ENCODE results near the gene SCGN.

DNA sequence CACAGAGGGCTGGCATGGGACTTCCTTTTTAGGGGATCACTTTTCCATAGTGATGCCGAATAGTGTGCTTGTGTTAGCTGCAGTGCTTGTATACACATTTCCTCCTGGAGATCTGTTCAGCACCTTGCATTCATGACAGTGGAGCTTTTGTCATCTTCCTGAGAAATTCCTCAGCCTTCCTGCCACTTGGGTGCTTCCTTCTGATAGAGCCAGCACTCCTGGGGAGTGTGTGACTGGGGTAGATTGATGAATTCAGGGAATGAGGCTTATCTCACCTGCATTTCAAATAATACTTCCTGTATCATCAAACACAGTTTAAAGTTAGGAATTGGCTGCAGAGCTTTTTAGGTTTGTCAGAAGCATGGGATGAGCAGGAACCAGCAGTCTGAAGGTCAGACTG lies 48.8 kb upstream of the SCGN start:
- TF ChIP-seq, protein P1, sequence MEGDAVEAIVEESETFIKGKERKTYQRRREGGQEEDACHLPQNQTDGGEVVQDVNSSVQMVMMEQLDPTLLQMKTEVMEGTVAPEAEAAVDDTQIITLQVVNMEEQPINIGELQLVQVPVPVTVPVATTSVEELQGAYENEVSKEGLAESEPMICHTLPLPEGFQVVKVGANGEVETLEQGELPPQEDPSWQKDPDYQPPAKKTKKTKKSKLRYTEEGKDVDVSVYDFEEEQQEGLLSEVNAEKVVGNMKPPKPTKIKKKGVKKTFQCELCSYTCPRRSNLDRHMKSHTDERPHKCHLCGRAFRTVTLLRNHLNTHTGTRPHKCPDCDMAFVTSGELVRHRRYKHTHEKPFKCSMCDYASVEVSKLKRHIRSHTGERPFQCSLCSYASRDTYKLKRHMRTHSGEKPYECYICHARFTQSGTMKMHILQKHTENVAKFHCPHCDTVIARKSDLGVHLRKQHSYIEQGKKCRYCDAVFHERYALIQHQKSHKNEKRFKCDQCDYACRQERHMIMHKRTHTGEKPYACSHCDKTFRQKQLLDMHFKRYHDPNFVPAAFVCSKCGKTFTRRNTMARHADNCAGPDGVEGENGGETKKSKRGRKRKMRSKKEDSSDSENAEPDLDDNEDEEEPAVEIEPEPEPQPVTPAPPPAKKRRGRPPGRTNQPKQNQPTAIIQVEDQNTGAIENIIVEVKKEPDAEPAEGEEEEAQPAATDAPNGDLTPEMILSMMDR (IDR thresholded peaks at IDR 0.05; ENCODE audit: low read depth, low read length) = no peak
- no peak for TF ChIP-seq EZH2phosphoT487 (IDR thresholded peaks at IDR 0.05; ENCODE audit: low read depth)

Data from OCI-LY3 (cell line).